ENCODE measurements around the gene FAM8A1. TPM values are rescaled to one million over a fixed set of nuclear protein-coding genes. Genes with fewer than 3 reads are reported as not detected.
"Not testable (repeated sequence)": the region's sequence is repeated elsewhere in the genome, so short reads cannot be mapped to it uniquely, and the experiment has no call there.

Gene FAM8A1
- total RNA-seq, 1 donor from 2014 or later, result 29.8 TPM

DNA sequence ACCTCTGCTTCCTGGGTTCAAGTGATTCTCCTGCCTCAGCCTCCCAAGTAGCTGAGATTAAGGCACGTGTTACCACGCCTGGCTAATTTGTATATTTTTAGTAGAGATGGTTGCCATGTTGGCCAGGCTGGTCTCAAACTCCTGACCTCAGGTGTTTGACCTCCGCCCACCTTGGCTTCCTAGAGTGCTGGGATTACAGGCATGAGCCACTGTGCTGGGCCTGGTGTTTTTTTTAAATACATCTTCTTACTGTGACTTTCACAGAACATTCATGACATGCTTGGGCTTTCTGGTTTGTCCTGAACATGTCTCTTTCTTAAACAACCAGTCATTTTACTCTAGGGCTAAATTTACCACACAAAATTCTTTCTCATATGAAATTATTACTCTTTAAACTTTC is 34.7 kb upstream of the FAM8A1 start:
- intact Hi-C loops (cut with DNase I), result no loop called here
- Histone ChIP-seq H3K27ac (no peak overlapping the region), H3K36me3 (no peaks in the 10 kb centered on the region), H3K4me3 (no peak overlapping the region), H3K27me3 (ENCODE audit: low read depth) (no peaks in the 10 kb centered on the region), H3K9me3 (no peaks in the 10 kb centered on the region), H3K4me1 (no peaks in the 10 kb centered on the region)
- DNase-seq (no peak), ATAC-seq (no peak)
- TF ChIP-seq, protein P1, sequence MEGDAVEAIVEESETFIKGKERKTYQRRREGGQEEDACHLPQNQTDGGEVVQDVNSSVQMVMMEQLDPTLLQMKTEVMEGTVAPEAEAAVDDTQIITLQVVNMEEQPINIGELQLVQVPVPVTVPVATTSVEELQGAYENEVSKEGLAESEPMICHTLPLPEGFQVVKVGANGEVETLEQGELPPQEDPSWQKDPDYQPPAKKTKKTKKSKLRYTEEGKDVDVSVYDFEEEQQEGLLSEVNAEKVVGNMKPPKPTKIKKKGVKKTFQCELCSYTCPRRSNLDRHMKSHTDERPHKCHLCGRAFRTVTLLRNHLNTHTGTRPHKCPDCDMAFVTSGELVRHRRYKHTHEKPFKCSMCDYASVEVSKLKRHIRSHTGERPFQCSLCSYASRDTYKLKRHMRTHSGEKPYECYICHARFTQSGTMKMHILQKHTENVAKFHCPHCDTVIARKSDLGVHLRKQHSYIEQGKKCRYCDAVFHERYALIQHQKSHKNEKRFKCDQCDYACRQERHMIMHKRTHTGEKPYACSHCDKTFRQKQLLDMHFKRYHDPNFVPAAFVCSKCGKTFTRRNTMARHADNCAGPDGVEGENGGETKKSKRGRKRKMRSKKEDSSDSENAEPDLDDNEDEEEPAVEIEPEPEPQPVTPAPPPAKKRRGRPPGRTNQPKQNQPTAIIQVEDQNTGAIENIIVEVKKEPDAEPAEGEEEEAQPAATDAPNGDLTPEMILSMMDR (IDR thresholded peaks at IDR 0.05), result no peak

DNA sequence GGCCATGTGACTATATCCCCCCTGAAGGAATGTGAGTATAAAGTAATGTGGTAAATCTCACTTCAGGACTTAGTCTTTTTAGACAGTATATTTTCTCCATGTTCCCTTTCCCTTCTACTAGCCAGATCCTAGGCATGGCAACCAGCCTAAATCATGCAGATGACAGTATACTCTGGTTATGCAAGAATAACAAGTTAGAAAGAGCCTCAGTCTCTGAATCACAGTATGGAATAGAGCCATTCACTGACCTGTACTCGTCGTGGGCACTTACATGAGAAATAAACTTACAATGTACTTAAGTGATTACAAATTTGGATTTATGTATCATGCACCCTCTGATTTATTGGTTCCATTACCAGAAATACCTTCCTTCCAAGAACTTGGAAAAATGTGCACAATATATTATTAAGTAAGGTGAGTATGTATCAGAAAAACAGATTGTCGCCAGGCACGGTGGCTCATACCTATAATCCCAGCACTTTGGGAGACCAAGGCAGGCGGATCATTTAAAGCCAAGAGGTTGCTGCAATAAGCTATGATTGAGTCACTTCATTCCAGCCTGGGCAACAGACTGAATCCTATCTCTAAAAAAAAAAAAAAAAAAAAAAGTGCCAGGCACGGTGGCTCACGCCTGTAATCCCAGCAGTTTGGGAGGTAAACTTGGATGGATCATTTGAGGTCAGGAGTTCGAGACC is 25.1 kb upstream of the FAM8A1 start:
- Histone ChIP-seq H3K9me3 (peaks cover 9% of the 10 kb centered on the region), H3K4me1 (no peaks in the 10 kb centered on the region), H3K4me3 (no peak overlapping the region), H3K27me3 (ENCODE audit: low read depth) (no peaks in the 10 kb centered on the region), H3K27ac (no peak overlapping the region), H3K36me3 (no peaks in the 10 kb centered on the region)
- DNase-seq (no peak), ATAC-seq (no peak)
- intact Hi-C loops (cut with DNase I), result no loop called here
- TF ChIP-seq, protein P1 (IDR thresholded peaks at IDR 0.05), result no peak

DNA sequence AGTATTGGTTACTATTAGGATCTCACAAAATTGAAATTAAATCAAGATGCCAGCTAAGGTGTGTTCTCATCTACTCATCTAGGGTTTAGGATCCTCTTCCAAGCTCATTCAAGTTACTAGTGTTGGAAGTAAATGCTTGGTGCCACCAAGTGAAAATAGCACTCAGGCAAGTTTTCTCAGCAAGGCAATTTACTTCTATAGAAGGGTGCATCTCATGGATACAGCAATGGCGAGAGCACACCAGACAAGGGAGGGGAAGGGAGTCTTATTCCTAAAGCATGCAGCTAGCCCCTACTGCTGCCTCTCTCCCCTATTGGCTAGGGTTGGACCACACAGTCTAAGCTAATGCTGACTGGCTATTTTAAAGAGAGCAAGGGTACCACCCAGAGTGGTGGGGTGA is 23.0 kb upstream of the FAM8A1 start:
- no peaks in the 10 kb centered on the region for H3K27me3 ChIP-seq (ENCODE audit: low read depth)
- DNase-seq (no peak), ATAC-seq (no peak)
- H3K36me3 ChIP-seq, result no peaks in the 10 kb centered on the region
- H3K27ac ChIP-seq, result no peak overlapping the region
- intact Hi-C loops (cut with DNase I), result no loop called here
- TF ChIP-seq, protein P1 (IDR thresholded peaks at IDR 0.05), result no peak
- H3K9me3 ChIP-seq, result peaks cover 9% of the 10 kb centered on the region
- H3K4me3 ChIP-seq, result no peak overlapping the region
- H3K4me1 ChIP-seq, result no peaks in the 10 kb centered on the region

DNA sequence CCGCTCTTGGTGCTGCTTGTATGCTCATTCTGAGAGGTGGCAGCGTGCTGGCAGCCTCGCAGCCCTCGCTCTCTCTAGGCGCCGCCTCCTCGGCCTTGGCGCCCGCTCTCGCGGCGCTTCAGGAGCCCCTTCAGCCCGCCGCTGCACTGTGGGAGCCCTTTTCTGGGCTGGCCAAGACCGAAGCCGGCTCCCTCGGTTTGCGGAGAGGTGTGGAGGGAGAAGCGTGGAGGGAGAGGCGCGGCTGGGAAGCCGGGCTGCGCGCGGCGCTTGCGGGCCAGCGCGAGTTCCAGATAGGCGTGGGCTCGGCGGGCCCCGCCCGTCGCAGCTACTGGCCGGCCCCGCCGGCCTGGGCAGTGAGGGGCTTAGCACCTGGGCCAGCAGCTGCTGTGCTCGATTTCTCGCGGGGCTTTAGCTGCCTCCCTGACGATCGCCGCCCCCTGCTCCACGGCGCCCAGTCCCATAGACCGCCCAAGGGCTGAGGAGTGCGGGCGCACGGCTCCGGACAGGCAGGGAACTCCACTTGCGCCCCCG is 19.5 kb upstream of the FAM8A1 start:
- TF ChIP-seq, protein P1 (IDR thresholded peaks at IDR 0.05), result no peak
- peak overlapping the region; percentile 25 for H3K27ac ChIP-seq

DNA sequence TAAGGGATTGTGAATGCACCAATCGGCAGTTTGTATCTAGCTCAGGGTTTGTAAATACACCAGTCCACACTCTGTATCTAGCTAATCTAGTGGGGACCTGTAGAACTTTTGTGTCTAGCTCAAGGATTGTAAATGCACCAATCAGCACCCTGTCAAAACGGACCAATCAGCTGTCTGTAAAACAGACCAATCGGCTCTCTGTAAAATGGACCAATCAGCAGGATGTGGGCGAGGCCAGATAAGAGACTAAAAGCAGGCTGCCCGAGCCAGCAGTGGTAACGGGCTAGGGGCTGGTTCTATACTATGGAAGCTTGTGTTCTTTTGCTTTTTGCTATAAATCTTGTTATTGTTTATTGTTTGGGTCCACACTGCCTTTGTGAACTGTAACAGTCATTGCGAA is 18.8 kb upstream of the FAM8A1 start:
- DNase-seq; H3K27me3 ChIP-seq (ENCODE audit: low read depth); ATAC-seq: not testable (repeated sequence)

More for the DNA sequence above, 19.5 kb upstream of the FAM8A1 start:
- no peaks in the 10 kb centered on the region for H3K36me3 ChIP-seq
- peak overlapping the region; percentile 60 for H3K4me3 ChIP-seq
- H3K4me1 ChIP-seq, result peaks cover 16% of the 10 kb centered on the region
- H3K9me3 ChIP-seq, result peaks cover 9% of the 10 kb centered on the region
- peak; percentile 68 for DNase-seq
- ATAC-seq, result peak; percentile 83 to 86
- intact Hi-C loops (cut with DNase I), result loop anchor here (5.0 to 10.0 kb wide), 2 partner anchors 106 to 423 kb away; no protein-coding TSS in a partner anchor
- H3K27me3 ChIP-seq (ENCODE audit: low read depth), result no peaks in the 10 kb centered on the region

DNA sequence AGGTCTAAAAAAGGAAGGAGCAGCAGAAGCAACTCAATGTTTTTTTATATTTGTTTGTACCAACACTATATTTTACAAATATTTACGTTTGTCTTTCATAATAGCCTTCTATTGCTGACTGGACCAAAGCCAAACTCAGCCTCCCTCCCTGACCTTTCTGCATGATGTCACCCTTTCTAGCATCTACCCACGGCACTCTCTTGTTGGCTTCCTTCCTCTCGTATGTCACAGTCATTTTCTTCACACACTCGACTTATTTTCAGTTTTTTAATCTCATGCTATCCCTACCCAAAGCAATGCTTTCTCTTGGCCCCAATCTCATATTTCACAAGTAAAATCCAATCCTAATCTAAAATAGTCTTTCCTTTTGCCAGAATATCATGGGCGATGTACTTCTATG is 16.3 kb upstream of the FAM8A1 start:
- Histone ChIP-seq H3K27ac (peak overlapping the region; percentile 33), H3K36me3 (no peaks in the 10 kb centered on the region), H3K27me3 (ENCODE audit: low read depth) (no peaks in the 10 kb centered on the region), H3K9me3 (no peaks in the 10 kb centered on the region), H3K4me1 (peaks cover 22% of the 10 kb centered on the region), H3K4me3 (no peak overlapping the region)
- ATAC-seq (peak in 1 of 2 donors; percentile 24), DNase-seq (no peak)
- intact Hi-C loops (cut with DNase I), result loop anchor here (5.0 to 10.0 kb wide), 2 partner anchors 109 to 427 kb away; no protein-coding TSS in a partner anchor
- TF ChIP-seq, protein P1 (IDR thresholded peaks at IDR 0.05), result no peak

More for the DNA sequence above, 18.8 kb upstream of the FAM8A1 start:
- H3K9me3 ChIP-seq, H3K4me3 ChIP-seq, H3K36me3 ChIP-seq, H3K27ac ChIP-seq: not testable (repeated sequence)
- peaks cover 22% of the 10 kb centered on the region for H3K4me1 ChIP-seq
- intact Hi-C loops (cut with DNase I), result loop anchor here (5.0 to 10.0 kb wide), 2 partner anchors 106 to 424 kb away; no protein-coding TSS in a partner anchor

Data from lower lobe of right lung (tissue), 2 donors.